ENCODE measurements around the gene HAPLN2.

DNA sequence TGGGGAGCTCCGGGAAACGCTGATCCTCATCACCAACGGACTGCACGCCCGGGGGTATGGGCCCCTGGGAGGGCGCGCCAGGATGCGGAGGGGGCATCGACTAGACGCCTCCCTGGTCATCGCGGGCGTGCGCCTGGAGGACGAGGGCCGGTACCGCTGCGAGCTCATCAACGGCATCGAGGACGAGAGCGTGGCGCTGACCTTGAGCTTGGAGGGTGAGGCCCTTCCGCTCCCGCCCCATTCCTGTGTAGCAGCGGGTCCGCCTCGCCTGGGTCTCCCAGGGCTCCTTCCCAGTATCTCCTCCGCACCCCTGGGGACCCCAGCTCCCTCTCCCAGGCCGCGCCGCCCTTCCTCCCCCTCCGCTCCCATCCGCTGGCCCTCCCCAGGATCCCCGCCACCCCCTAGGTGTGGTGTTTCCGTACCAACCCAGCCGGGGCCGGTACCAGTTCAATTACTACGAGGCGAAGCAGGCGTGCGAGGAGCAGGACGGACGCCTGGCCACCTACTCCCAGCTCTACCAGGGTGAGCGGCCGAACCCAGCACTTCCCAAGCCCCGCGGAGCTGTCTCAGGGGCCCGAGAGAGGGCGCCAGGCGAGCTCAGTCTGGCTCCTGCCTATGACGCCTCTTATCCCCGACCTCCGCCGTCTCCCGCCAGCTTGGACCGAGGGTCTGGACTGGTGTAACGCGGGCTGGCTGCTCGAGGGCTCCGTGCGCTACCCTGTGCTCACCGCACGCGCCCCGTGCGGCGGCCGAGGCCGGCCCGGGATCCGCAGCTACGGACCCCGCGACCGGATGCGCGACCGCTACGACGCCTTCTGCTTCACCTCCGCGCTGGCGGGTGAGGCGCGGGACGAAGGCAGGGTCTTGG, 5.0 kb downstream of the HAPLN2 start:
- TF ChIP-seq ZNF830 (tag by site-specific recombination; IDR thresholded peaks at IDR 0.05; ENCODE audit: low read depth), result no peak
- no peak for TF ChIP-seq ZNF670 (tag by site-specific recombination; IDR thresholded peaks at IDR 0.05; ENCODE audit: low read depth)
- TF ChIP-seq ZNF596 (tag by site-specific recombination; IDR thresholded peaks at IDR 0.05), result 0 out of 2 replicates have a peak, but pooled peaks have one; percentile 30
